GM23338 (cell line): ENCODE results near the gene MCFD2.

Source experiments
- TF ChIP-seq, protein P1 (sequence below): IDR thresholded peaks from one replicate; pipeline ENCODE4 v1.6.1; 2018; ENCODE audit warnings: antibody characterized with exemption; ENCODE audit not compliant: unreplicated experiment
- TF ChIP-seq, protein P2 (sequence below), 2 experiments: fragments of 200-600 bp in 1 of 2; sonication (generic) in 1 of 2; conservative IDR thresholded peaks; 2 replicates each; pipeline versions ENCODE4 v1.5.1 to v1.6.1; 2016 to 2017; ENCODE audit warnings: antibody characterized with exemption in 2 of 2, low read depth in 2 of 2, mild to moderate bottlenecking in 2 of 2, moderate library complexity in 1 of 2

DNA sequence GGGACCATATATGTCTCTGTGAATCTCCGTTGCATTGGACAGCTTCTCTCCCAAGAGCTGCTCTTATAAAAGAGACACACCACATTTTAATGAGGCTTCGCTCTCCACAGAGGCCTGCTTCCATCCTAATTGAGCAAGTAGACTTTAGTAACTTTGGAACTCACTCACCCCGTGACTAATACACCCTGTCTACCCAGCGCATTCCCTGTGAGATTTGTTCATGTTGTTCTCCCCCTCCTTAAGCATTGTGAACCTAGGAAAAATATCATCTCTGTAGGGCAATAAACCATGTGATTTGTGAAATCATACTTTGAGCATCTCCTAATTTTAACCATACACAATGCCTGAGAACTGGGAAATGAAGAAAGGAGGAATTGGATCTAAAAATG, 56.9 kb downstream of the MCFD2 start:
- TF ChIP-seq, protein P1, sequence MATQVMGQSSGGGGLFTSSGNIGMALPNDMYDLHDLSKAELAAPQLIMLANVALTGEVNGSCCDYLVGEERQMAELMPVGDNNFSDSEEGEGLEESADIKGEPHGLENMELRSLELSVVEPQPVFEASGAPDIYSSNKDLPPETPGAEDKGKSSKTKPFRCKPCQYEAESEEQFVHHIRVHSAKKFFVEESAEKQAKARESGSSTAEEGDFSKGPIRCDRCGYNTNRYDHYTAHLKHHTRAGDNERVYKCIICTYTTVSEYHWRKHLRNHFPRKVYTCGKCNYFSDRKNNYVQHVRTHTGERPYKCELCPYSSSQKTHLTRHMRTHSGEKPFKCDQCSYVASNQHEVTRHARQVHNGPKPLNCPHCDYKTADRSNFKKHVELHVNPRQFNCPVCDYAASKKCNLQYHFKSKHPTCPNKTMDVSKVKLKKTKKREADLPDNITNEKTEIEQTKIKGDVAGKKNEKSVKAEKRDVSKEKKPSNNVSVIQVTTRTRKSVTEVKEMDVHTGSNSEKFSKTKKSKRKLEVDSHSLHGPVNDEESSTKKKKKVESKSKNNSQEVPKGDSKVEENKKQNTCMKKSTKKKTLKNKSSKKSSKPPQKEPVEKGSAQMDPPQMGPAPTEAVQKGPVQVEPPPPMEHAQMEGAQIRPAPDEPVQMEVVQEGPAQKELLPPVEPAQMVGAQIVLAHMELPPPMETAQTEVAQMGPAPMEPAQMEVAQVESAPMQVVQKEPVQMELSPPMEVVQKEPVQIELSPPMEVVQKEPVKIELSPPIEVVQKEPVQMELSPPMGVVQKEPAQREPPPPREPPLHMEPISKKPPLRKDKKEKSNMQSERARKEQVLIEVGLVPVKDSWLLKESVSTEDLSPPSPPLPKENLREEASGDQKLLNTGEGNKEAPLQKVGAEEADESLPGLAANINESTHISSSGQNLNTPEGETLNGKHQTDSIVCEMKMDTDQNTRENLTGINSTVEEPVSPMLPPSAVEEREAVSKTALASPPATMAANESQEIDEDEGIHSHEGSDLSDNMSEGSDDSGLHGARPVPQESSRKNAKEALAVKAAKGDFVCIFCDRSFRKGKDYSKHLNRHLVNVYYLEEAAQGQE = no peak
- TF ChIP-seq, protein P2, sequence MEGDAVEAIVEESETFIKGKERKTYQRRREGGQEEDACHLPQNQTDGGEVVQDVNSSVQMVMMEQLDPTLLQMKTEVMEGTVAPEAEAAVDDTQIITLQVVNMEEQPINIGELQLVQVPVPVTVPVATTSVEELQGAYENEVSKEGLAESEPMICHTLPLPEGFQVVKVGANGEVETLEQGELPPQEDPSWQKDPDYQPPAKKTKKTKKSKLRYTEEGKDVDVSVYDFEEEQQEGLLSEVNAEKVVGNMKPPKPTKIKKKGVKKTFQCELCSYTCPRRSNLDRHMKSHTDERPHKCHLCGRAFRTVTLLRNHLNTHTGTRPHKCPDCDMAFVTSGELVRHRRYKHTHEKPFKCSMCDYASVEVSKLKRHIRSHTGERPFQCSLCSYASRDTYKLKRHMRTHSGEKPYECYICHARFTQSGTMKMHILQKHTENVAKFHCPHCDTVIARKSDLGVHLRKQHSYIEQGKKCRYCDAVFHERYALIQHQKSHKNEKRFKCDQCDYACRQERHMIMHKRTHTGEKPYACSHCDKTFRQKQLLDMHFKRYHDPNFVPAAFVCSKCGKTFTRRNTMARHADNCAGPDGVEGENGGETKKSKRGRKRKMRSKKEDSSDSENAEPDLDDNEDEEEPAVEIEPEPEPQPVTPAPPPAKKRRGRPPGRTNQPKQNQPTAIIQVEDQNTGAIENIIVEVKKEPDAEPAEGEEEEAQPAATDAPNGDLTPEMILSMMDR (conservative IDR thresholded peaks at IDR 0.05; ENCODE audit: low read depth in 2 of 2) = no peak
